ENCODE results near the gene DPYD. TPM values are rescaled to one million over a fixed set of nuclear protein-coding genes. Genes with fewer than 3 reads are reported as not detected.

Gene DPYD
- total RNA-seq, 2 donors from 2014 or later = 40.3 to 50.3 TPM

DNA sequence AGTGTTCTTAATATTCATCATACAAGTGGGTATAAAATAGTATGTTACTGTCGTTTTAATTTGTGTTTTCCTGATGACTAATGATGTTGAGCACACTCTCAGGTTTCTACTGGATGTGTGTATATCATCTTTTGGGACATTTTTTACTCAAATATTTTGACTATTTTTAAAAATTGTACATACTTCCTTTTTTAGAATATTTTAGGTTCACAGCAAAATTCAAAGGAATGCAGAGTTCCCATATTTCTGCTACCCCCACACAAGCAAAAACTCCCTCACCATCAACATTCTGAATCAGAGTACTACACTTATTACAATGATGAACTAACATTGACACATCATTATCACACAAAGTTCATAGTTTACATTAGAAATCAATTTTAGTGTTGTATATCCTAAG, 114.5 kb downstream of the DPYD start:
- DNase-seq (ENCODE audit: low spot score) = no peak
- intact Hi-C loops (cut with DNase I) = no loop called here

- no peak for DNase-seq (ENCODE audit: low spot score)
Observed at GRCh38 chr1:97805093-97805492, 115.7 kb downstream of the DPYD start.

GRCh38 chr1:97803026-97803425, 117.8 kb downstream of the DPYD start:
- DNase-seq (ENCODE audit: low spot score) = no peak
- intact Hi-C loops (cut with DNase I) = no loop called here

More at GRCh38 chr1:97805093-97805492, 115.7 kb downstream of the DPYD start:
- intact Hi-C loops (cut with DNase I) = no loop called here

GRCh38 chr1:97802011-97802410, 118.8 kb downstream of the DPYD start:
- no peak for DNase-seq (ENCODE audit: low spot score)
- intact Hi-C loops (cut with DNase I) = no loop called here

- intact Hi-C loops (cut with DNase I) = no loop called here
- DNase-seq (ENCODE audit: low spot score) = no peak
Observed at GRCh38 chr1:97797403-97798183, 123.2 kb downstream of the DPYD start.

DNA sequence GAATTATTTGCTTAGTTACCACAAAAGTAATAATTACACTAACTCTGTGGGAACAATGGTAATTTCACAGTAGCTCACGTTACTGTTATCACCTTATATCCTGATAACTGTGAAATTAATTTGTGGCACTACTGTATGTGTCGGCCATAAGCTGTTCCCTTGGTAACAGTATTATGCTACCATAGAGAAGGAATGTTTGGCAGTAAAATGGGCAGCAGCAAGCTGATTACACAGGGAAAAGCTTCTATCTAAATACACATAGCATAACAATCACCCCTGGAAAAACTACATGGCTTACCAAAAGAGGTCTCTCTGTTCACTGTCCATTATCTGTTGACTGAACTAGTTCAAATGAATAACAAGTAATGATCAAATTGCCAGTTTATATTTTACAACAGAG, 124.1 kb downstream of the DPYD start:
- DNase-seq (ENCODE audit: low spot score) = no peak
- intact Hi-C loops (cut with DNase I) = no loop called here

DNA sequence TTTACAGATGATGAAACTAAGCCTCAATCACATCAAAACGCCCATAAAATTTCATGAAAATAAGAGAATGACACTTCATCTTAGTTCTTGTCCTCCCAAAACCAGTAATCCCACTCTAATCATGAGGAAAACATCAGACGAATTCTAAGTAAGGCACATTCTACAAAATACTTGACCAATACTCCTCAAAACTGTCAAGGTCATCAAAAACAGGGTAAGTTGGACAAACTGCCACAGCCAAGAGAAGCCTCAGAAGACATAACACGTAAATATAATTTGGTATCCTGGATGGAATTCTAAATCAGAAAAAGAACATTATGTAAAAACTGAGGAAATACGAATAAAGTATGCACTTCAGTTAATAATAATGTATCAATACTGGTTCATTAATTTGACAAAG, 128.2 kb downstream of the DPYD start:
- intact Hi-C loops (cut with DNase I) = no loop called here
- DNase-seq (ENCODE audit: low spot score) = no peak

DNA sequence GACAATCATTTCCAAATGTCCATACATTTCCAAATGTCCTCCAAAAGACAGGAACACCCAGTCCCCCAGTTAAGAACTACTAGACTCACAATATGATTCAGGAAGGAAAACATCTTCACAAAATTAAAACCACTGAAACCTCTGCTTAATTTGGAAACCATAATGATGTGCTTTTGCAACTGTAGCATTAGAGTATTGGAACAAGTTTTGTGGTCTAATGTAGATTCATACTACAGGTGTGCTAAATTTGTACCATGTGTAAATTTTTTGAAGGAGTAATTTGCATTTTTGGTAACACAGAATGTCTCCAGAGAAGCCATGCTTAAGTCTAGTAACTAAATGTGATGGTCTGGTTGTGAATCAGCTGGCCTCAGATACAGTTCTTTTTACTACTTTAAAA, 129.6 kb downstream of the DPYD start:
- no peak for DNase-seq (ENCODE audit: low spot score)
- intact Hi-C loops (cut with DNase I) = no loop called here

DNA sequence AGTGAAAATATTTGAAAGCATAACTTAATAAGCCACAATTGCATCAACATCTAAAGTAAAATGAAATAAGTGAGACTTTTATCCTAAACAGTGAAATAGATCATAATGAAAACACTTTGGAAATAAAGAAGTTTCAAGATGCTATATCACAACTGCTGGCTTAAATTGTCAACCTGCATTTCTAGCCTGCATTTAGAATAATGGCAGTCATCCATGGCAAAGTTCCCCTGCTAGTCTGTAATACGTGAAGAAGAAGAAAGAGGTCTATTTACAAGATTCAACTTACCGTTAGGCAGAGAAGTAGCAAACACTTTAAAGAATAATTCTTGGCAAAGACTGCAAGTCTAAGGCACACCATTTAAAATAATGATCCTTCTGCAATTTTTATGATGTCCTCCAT, 133.6 kb downstream of the DPYD start:
- DNase-seq (ENCODE audit: low spot score) = no peak
- intact Hi-C loops (cut with DNase I) = no loop called here

- DNase-seq (ENCODE audit: low spot score) = no peak
- intact Hi-C loops (cut with DNase I) = no loop called here
Observed at GRCh38 chr1:97784661-97785060, 136.2 kb downstream of the DPYD start.

GRCh38 chr1:97783751-97784150, 137.1 kb downstream of the DPYD start:
- DNase-seq (ENCODE audit: low spot score) = no peak
- intact Hi-C loops (cut with DNase I) = no loop called here

- intact Hi-C loops (cut with DNase I) = no loop called here
- DNase-seq (ENCODE audit: low spot score) = no peak
Observed at GRCh38 chr1:97781762-97782337, 139.0 kb downstream of the DPYD start.

GRCh38 chr1:97780884-97781283, 139.9 kb downstream of the DPYD start:
- intact Hi-C loops (cut with DNase I) = no loop called here
- DNase-seq (ENCODE audit: low spot score) = no peak

DNA sequence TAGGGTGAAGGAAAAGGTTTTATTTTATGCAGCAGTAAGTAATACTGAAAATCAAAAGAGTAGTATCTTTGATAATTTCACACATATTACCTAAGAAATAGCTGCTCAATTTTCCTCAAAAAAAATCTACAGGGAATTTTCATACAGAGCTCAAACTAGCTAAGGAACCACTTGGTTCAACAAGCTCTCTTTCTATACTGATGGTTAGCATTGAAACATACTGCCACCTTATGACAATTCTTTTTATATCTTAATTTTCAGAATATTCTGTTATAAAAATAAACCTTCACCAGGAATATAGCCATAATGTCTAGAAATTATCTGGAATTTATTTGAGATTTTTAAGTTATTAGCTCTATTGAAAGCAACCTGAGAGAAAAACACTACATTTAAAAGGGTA, 142.1 kb downstream of the DPYD start:
- intact Hi-C loops (cut with DNase I) = no loop called here
- DNase-seq (ENCODE audit: low spot score) = no peak

GRCh38 chr1:97770376-97770775, 150.5 kb downstream of the DPYD start:
- DNase-seq (ENCODE audit: low spot score) = no peak
- intact Hi-C loops (cut with DNase I) = no loop called here

DNA sequence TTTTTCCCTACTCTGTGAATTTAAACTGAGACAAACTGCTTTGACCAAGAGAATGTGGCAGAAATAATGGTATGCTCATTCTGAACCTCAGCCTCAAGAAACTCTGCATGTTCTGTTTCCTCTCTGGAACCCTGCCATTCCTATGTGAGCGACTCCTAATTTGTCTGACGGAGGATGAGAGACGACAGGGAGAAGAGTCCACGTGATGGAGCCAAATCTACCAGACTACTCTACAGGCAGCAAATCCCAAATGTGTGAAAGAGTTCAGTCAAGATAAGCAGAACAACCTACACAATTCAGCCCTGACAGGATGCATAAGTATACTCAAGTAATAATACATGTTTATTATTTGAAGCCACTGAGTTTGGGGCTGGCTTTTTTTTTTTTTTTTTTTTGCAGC, 153.5 kb downstream of the DPYD start:
- intact Hi-C loops (cut with DNase I) = no loop called here

DNA sequence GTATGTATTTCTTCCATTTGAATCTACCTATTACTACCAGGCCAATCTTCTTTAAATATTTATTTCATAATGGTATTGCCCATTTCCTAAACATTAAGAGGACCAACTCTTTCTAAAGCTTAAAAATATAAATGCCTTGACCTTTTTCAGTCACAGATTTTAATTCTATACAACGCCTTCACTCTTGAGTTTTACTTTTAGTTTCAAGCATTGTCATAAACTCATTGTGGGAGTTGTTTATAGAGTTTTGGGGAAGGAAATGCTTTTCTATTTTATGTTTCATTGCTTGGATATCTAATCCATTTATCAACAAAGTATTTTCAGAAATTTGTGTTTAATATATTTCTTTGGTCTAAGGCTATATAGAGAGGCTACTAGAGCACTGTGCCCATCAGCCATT, 155.8 kb downstream of the DPYD start:
- intact Hi-C loops (cut with DNase I) = no loop called here

More for the DNA sequence above, 153.5 kb downstream of the DPYD start:
- no peak for DNase-seq (ENCODE audit: low spot score)

GRCh38 chr1:97761637-97762036, 159.2 kb downstream of the DPYD start:
- intact Hi-C loops (cut with DNase I) = no loop called here
- DNase-seq (ENCODE audit: low spot score) = no peak

More for the DNA sequence above, 155.8 kb downstream of the DPYD start:
- DNase-seq (ENCODE audit: low spot score) = no peak

DNA sequence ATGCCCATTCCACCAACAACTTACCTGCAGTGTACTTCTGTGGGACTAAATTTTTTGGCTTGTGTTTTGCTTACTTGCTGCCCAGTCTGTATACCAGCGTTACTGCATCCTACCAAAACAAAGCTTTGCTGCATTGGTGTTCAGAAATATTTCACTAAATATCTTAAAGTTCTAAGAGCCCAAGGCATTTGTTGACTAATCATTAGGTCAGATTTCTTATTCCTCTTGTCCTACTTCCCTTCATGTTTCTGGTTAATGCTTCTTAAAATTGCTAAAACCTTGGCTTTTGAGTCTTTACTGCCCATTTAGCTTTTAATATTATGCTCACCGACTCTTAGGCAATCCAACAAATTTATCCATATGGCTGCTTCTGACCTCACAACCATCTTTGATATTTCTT, 161.8 kb downstream of the DPYD start:
- no peak for DNase-seq (ENCODE audit: low spot score)
- intact Hi-C loops (cut with DNase I) = no loop called here

DNA sequence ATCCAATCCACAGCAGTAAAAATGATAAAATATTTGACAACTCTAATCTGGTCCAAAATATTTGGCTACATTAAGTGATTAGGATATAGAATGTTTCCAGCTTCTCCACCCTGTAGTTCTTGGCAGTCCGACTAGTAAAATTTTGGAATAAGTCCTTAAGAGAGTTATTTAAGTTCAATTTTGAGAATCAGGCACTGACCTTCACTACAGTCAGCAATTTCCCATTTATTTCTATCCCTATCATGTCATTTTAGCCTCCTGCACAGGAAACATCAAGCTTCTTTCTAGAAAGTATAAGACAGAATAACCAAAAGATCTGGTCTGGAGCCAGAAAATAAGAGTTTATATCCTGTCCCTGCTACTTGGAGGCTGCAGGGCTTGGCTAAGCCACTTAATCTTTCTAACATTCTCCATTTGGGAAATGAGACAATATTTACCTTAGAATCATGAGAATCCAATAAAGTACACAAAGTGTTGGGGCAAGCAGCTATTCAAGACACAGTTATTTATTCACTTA, 162.2 kb downstream of the DPYD start:
- DNase-seq (ENCODE audit: low spot score) = no peak
- intact Hi-C loops (cut with DNase I) = no loop called here

DNA sequence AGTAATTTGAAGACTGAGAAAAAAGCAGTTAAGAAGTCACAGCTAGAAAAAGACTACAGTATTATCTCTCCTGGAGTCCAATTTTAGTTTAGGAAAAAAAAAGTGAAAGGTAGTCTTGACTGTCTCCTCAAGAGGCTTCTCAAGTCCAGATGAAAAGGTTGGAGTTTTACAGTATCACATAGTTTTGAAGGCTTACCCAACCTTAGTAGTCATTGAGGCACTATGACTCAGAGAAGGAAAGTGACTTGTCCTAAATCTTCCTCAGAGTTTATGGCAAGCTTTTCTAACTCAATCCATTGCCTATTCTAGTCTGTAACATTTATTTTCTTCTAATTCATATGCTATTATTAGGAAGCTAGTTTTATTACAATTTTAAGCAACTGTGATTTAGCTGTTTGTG, 174.9 kb downstream of the DPYD start:
- intact Hi-C loops (cut with DNase I) = no loop called here
- DNase-seq (ENCODE audit: low spot score) = no peak

All from posterior vena cava (tissue), 2 donors.